Measurements from ENCODE around the gene PIK3C2B.
"Not testable (repeated sequence)": the region's sequence is repeated elsewhere in the genome, so short reads cannot be mapped to it uniquely, and the experiment has no call there.

Gene PIK3C2B

GRCh38 chr1:204507317-204508105 lies 12.9 kb upstream of the PIK3C2B start:
- DNase-seq, result no peak

GRCh38 chr1:204506969-204507316 lies 12.3 kb upstream of the PIK3C2B start:
- DNase-seq, result peak; percentile 84

GRCh38 chr1:204506201-204506968 lies 11.8 kb upstream of the PIK3C2B start:
- peak; percentile 58 for DNase-seq

GRCh38 chr1:204505674-204506200 lies 11.1 kb upstream of the PIK3C2B start:
- no peak for DNase-seq

- no peak for DNase-seq
These were observed 9.4 kb upstream of the PIK3C2B start for GRCh38 chr1:204503913-204504519.

- no peak for DNase-seq
These were observed 8.7 kb upstream of the PIK3C2B start for GRCh38 chr1:204503122-204503912.

GRCh38 chr1:204502241-204502640 lies 7.6 kb upstream of the PIK3C2B start:
- no peak for DNase-seq

GRCh38 chr1:204499511-204500468 lies 5.2 kb upstream of the PIK3C2B start:
- DNase-seq, result no peak

GRCh38 chr1:204498981-204499380 lies 4.4 kb upstream of the PIK3C2B start:
- no peak for DNase-seq

GRCh38 chr1:204495777-204496176 lies 1.2 kb upstream of the PIK3C2B start:
- no peak for DNase-seq

- no peak for DNase-seq
These were observed 611 bp upstream of the PIK3C2B start for GRCh38 chr1:204495078-204495753.

GRCh38 chr1:204493984-204494280 lies 673 bp downstream of the PIK3C2B start:
- peak; percentile 52 for DNase-seq

GRCh38 chr1:204493145-204493983 lies 1.2 kb downstream of the PIK3C2B start:
- DNase-seq, result no peak

- DNase-seq, result no peak
These were observed 3.0 kb downstream of the PIK3C2B start for GRCh38 chr1:204491655-204492054.

GRCh38 chr1:204487256-204487615 lies 7.4 kb downstream of the PIK3C2B start:
- no peak for DNase-seq

- not testable (repeated sequence) for DNase-seq
These were observed 7.9 kb downstream of the PIK3C2B start for GRCh38 chr1:204486513-204487255.

- no peak for DNase-seq
These were observed 10.8 kb downstream of the PIK3C2B start for GRCh38 chr1:204483791-204484190.

GRCh38 chr1:204480515-204480914 lies 14.1 kb downstream of the PIK3C2B start:
- no peak for DNase-seq

- no peak for DNase-seq
These were observed 15.0 kb downstream of the PIK3C2B start for GRCh38 chr1:204479387-204480136.

Data from activated gamma-delta T cell treated with Interleukin-2 at 50 U/mL for 16 hours (primary cell).